H1 (cell line): ENCODE measurements around the gene ART4. TPM values are rescaled to one million over a fixed set of nuclear protein-coding genes. Genes with fewer than 3 reads are reported as not detected.

Source experiments
- CTCF ChIA-PET: fragments of 300-600 bp; sonication (Branson Sonifier 250); formaldehyde crosslinking; loops from one replicate; lab custom pipeline; 2021; ENCODE audit not compliant: partially characterized antibody; lab: Charles Lee
- POLR2A ChIA-PET: fragments of 300-600 bp; sonication (Branson Sonifier 250); formaldehyde crosslinking; loops from one replicate; lab custom pipeline; 2021; ENCODE audit warnings: inconsistent platforms; ENCODE audit not compliant: partially characterized antibody; lab: Charles Lee
- DNase-seq, 2 experiments: peaks; one replicate each; pipeline versions ENCODE4 v3.0.0 to v3.0.0-alpha.2; 2010 to 2022; ENCODE audit warnings: low spot score in 2 of 2, low read depth in 1 of 2, mixed read lengths in 1 of 2
- FAIRE-seq: peaks from 2 replicates; lab custom pipeline; 2011; peaks lifted over from hg19 to GRCh38; lab: Jason Lieb, UNC
- H2AFZ ChIP-seq: 2 replicates; pipeline ENCODE4 v1.8.1; 2012; ENCODE audit warnings: low read length, inconsistent platforms
- H2AK5ac ChIP-seq: 2 replicates; pipeline ENCODE4 v1.6.1; 2013; ENCODE audit warnings: low read depth, low read length
- H2BK120ac ChIP-seq: replicated peaks from 2 replicates; pipeline ENCODE3; 2013; ENCODE audit warnings: low read depth, low read length, inconsistent platforms
- H2BK12ac ChIP-seq: 2 replicates; pipeline ENCODE4 v1.6.1; 2013; ENCODE audit warnings: low read depth, low read length
- H2BK15ac ChIP-seq: 2 replicates; pipeline ENCODE4 v1.6.1; 2013; ENCODE audit warnings: low read length
- H2BK20ac ChIP-seq: 2 replicates; pipeline ENCODE4 v1.6.1; 2013; ENCODE audit warnings: low read length
- H2BK5ac ChIP-seq: 2 replicates; pipeline ENCODE4 v1.6.1; 2013; ENCODE audit warnings: low read depth, low read length
- H3K14ac ChIP-seq: 2 replicates; pipeline ENCODE4 v1.6.1; 2013; ENCODE audit warnings: inconsistent platforms; ENCODE audit not compliant: insufficient read length
- H3K18ac ChIP-seq: 2 replicates; pipeline ENCODE4 v1.6.1; 2013; ENCODE audit warnings: low read length; ENCODE audit errors: extremely low read depth
- H3K23ac ChIP-seq: 2 replicates; pipeline ENCODE4 v1.6.1; 2013; ENCODE audit warnings: inconsistent platforms; ENCODE audit not compliant: insufficient read length
- H3K23me2 ChIP-seq: 2 replicates; pipeline ENCODE4 v1.6.1; 2013; ENCODE audit warnings: low read depth, low read length
- H3K27ac ChIP-seq: 2 replicates; pipeline ENCODE4 v1.6.1; 2011; ENCODE audit warnings: low read depth, low read length, inconsistent platforms
- H3K27me3 ChIP-seq, 4 experiments: replicated peaks in 1 of 4; 1 replicate in 1 of 4; 2 replicates in 3 of 4; pipeline versions ENCODE4 v1.6.1 to v1.8.1; 2011 to 2013; ENCODE audit warnings: low read length in 3 of 4, mild to moderate bottlenecking in 3 of 4, inconsistent platforms in 2 of 4, mixed read lengths in 2 of 4, moderate library complexity in 1 of 4; ENCODE audit not compliant: control insufficient read depth in 3 of 4, insufficient read depth in 3 of 4; ENCODE audit errors: extremely low read depth in 1 of 4
- H3K36me3 ChIP-seq, 4 experiments: 2 replicates each; pipeline versions ENCODE4 v1.6.1 to v1.8.1; 2011 to 2013; ENCODE audit warnings: mild to moderate bottlenecking in 4 of 4, low read length in 3 of 4, moderate library complexity in 2 of 4, control low read depth in 1 of 4, inconsistent platforms in 1 of 4; ENCODE audit not compliant: insufficient read depth in 4 of 4, control insufficient read depth in 2 of 4
- H3K4ac ChIP-seq: replicated peaks from 2 replicates; pipeline ENCODE3; 2013; ENCODE audit warnings: low read length, low read depth, mixed read lengths, inconsistent platforms; ENCODE audit not compliant: insufficient read length
- H3K4me1 ChIP-seq, 4 experiments: replicated peaks in 1 of 4; 1 replicate in 1 of 4; 2 replicates in 3 of 4; pipeline versions ENCODE4 v1.6.1 to v1.8.1; 2011 to 2013; ENCODE audit warnings: low read length in 3 of 4, inconsistent platforms in 2 of 4, mixed read lengths in 1 of 4; ENCODE audit not compliant: insufficient read depth in 4 of 4, control insufficient read depth in 3 of 4
- H3K4me2 ChIP-seq, 2 experiments: 2 replicates each; pipeline versions ENCODE4 v1.6.1 to v1.8.1; 2011 to 2013; ENCODE audit warnings: low read depth in 2 of 2, low read length in 2 of 2, control low read depth in 1 of 2, inconsistent platforms in 1 of 2, mild to moderate bottlenecking in 1 of 2; ENCODE audit not compliant: insufficient read depth in 1 of 2
- H3K4me3 ChIP-seq, 4 experiments: fragments of 200-600, 300-600 bp in 1 of 4; sonication (generic), shearing (Covaris generic), sonication (Bioruptor Twin) in 1 of 4; 2 replicates each; pipeline versions ENCODE4 v1.5.1 to v1.8.1; 2011 to 2016; ENCODE audit warnings: low read length in 4 of 4, low read depth in 3 of 4, control low read depth in 2 of 4, inconsistent platforms in 2 of 4, mild to moderate bottlenecking in 2 of 4, mixed read lengths in 1 of 4, moderate library complexity in 1 of 4; ENCODE audit not compliant: insufficient read depth in 2 of 4; ENCODE audit errors: extremely low read depth in 1 of 4
- H3K56ac ChIP-seq: replicated peaks from 2 replicates; pipeline ENCODE3; 2013; ENCODE audit warnings: low read depth, mild to moderate bottlenecking, mixed read lengths, low read length, inconsistent platforms; ENCODE audit not compliant: insufficient read length
- H3K79me1 ChIP-seq: 2 replicates; pipeline ENCODE4 v1.6.1; 2013; ENCODE audit warnings: low read depth, low read length, control low read depth
- H3K79me2 ChIP-seq, 2 experiments: 2 replicates each; pipeline versions ENCODE4 v1.6.1 to v1.8.1; 2012 to 2013; ENCODE audit warnings: low read length in 2 of 2, mild to moderate bottlenecking in 2 of 2, inconsistent platforms in 1 of 2; ENCODE audit not compliant: insufficient read depth in 2 of 2, control insufficient read depth in 1 of 2
- H3K9ac ChIP-seq, 4 experiments: replicated peaks in 1 of 4; 1 replicate in 1 of 4; 2 replicates in 3 of 4; pipeline versions ENCODE4 v1.6.1 to v1.8.1; 2011 to 2013; ENCODE audit warnings: low read depth in 3 of 4, low read length in 3 of 4, control low read depth in 2 of 4, mild to moderate bottlenecking in 2 of 4, moderate library complexity in 2 of 4, inconsistent platforms in 1 of 4; ENCODE audit errors: extremely low read depth in 1 of 4
- H3K9me3 ChIP-seq, 2 experiments: 2 replicates each; pipeline versions ENCODE4 v1.6.1 to v1.8.1; 2012 to 2013; ENCODE audit warnings: mild to moderate bottlenecking in 2 of 2, moderate library complexity in 2 of 2, control low read depth in 1 of 2, inconsistent platforms in 1 of 2, low read depth in 1 of 2, low read length in 1 of 2, mixed read lengths in 1 of 2; ENCODE audit not compliant: insufficient read depth in 2 of 2
- H4K20me1 ChIP-seq, 2 experiments: replicated peaks in 1 of 2; 2 replicates each; pipeline versions ENCODE3 to v1.8.1; 2011 to 2013; ENCODE audit warnings: inconsistent platforms in 2 of 2, low read length in 2 of 2, mild to moderate bottlenecking in 1 of 2; ENCODE audit not compliant: insufficient read depth in 2 of 2, control insufficient read depth in 1 of 2
- H4K5ac ChIP-seq: 2 replicates; pipeline ENCODE4 v1.6.1; 2013; ENCODE audit warnings: low read length, low read depth, mixed read lengths, inconsistent platforms; ENCODE audit not compliant: insufficient read length
- H4K8ac ChIP-seq: 2 replicates; pipeline ENCODE4 v1.8.0; 2013; ENCODE audit warnings: mild to moderate bottlenecking, moderate library complexity, low read length, inconsistent platforms; ENCODE audit not compliant: insufficient read depth; ENCODE audit errors: extremely low read depth
- H4K91ac ChIP-seq: replicated peaks from 2 replicates; pipeline ENCODE3; 2013; ENCODE audit warnings: low read length, mixed read lengths, inconsistent platforms; ENCODE audit not compliant: insufficient read length
- BACH1 ChIP-seq: IDR thresholded peaks from 2 replicates; pipeline ENCODE4 v1.6.1; 2012; ENCODE audit warnings: low read length, improper control_type of control experiment
- CBX5 ChIP-seq: fragments of 300-800, 300-1000 bp; sonication (generic); IDR thresholded peaks from 2 replicates; pipeline ENCODE4 v1.7.1; 2016; ENCODE audit warnings: antibody characterized with exemption, low read length, low read depth
- CTBP2 ChIP-seq: IDR thresholded peaks from 2 replicates; pipeline ENCODE4 v1.7.0; 2011; ENCODE audit warnings: borderline replicate concordance, mild to moderate bottlenecking, moderate library complexity, mixed read lengths, low read length; ENCODE audit not compliant: insufficient read depth, insufficient read length
- HDAC2 ChIP-seq, 2 experiments: fragments of 300-600 bp in 1 of 2; sonication (generic) in 1 of 2; IDR thresholded peaks; 2 replicates each; pipeline ENCODE4 v1.6.1; 2011 to 2012; ENCODE audit warnings: low read depth in 2 of 2, low read length in 2 of 2, mild to moderate bottlenecking in 2 of 2, moderate library complexity in 2 of 2, borderline replicate concordance in 1 of 2, inconsistent platforms in 1 of 2
- JUN ChIP-seq: IDR thresholded peaks from 2 replicates; pipeline ENCODE4 v1.6.1; 2011; ENCODE audit warnings: low read depth, mild to moderate bottlenecking, improper control_type of control experiment, low read length
- MAFK ChIP-seq: IDR thresholded peaks from 2 replicates; pipeline ENCODE4 v1.6.1; 2012; ENCODE audit warnings: low read depth, mild to moderate bottlenecking, improper control_type of control experiment, low read length
- NRF1 ChIP-seq: IDR thresholded peaks from 2 replicates; pipeline ENCODE4 v1.6.1; 2011; ENCODE audit warnings: mild to moderate bottlenecking, low read depth, low read length, improper control_type of control experiment
- SIN3A ChIP-seq, 2 experiments: IDR thresholded peaks in 1 of 2; conservative IDR thresholded peaks in 1 of 2; 2 replicates each; pipeline ENCODE4 v1.6.1; 2011 to 2012; ENCODE audit warnings: low read length in 2 of 2, improper control_type of control experiment in 1 of 2, low read depth in 1 of 2, mild to moderate bottlenecking in 1 of 2
- SP1 ChIP-seq: IDR thresholded peaks from 2 replicates; pipeline ENCODE4 v1.6.1; 2011; ENCODE audit warnings: low read depth, low read length
- WGBS, 2 experiments: shearing (Covaris generic) in 1 of 2; methylation state at CpG; one replicate each; pipeline versions ENCODE4 v1.1.6 to v1.1.7; 2013 to 2015; ENCODE audit warnings: low lambda C conversion rate in 2 of 2, mixed read lengths in 2 of 2, inconsistent platforms in 1 of 2, low coverage in 1 of 2, missing lambda C conversion rate in 1 of 2; ENCODE audit not compliant: insufficient replicate concordance in 2 of 2, insufficient coverage in 1 of 2, insufficient read length in 1 of 2; ENCODE audit errors: extremely low coverage in 1 of 2, missing lambda C conversion rate in 1 of 2; 5-methylcytosine and 5-hydroxymethylcytosine counted together
- polyA plus RNA-seq, 7 experiments: library from polyadenylated mRNA; depleted of rRNA in 3 of 7; stranded (reverse) in 5 of 7; unstranded in 2 of 7; fragments of >200 nt in 5 of 7; fragments of 200-250 nt in 2 of 7; gene quantifications; 1 replicate in 5 of 7; 2 replicates in 1 of 7; 4 replicates in 1 of 7; pipeline versions ENCODE4 v1.2.1 to v1.2.3, GENCODE V29; 2011 to 2013; ENCODE audit warnings: missing spikeins in 2 of 7, mixed read lengths in 2 of 7
- total RNA-seq: library from RNA; stranded (reverse); fragmentation: NEBNext Ultra II Directional; extraction: Animal tissue kit (Norgen Biotek cat#: 25700); gene quantifications from 2 replicates; pipeline ENCODE4 v1.2.1, GENCODE V29; 2021
- TF ChIP-seq, protein P1 (sequence below): IDR thresholded peaks from 2 replicates; pipeline ENCODE4 v1.6.1; 2011; ENCODE audit warnings: low read depth, mild to moderate bottlenecking, low read length; ENCODE audit not compliant: insufficient read depth

Gene ART4
- total and polyA plus RNA-seq, 2 of the 8 experiments (the other 6 are each of a cell fraction or from before 2014, with no cell fraction given): not detected

DNA sequence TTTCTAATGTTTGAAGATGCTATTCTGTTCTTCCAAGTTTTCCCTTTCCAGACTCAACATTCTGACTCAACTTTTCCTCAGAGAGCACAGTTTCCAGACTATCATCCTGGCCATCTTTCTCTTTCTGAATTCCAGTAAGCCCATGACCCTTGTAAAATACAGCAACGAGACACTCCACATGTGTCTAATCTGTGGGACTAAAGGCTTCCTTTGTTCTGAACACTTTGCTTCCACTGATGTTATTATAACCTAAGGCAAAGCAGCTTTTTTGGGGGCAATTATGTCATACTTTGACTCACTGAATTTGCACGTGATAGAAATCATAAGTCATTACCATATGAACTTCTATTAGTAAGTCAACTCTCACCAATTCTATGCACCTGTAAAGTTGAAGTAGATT, 6.3 kb upstream of the ART4 start:
- Histone ChIP-seq H4K5ac (no peak overlapping the region), H3K23ac (no peak overlapping the region), H2BK20ac (no peak overlapping the region), H3K9me3 (no peaks in the 10 kb centered on the region), H3K4me1 (peaks cover 0 to 6% (median 0%) of the 10 kb centered on the region in 4 experiments; a peak in 2 of 7 replicates), H3K56ac (no peak overlapping the region), H2BK120ac (no peak overlapping the region), H2BK12ac (no peak overlapping the region), H3K79me1 (no peaks in the 10 kb centered on the region), H4K20me1 (no peaks in the 10 kb centered on the region), H2BK15ac (no peak overlapping the region), H3K36me3 (no peaks in the 10 kb centered on the region), H4K8ac (no peak overlapping the region), H3K9ac (no peak overlapping the region), H2AK5ac (no peak overlapping the region), H3K18ac (no peak overlapping the region), H3K79me2 (no peaks in the 10 kb centered on the region), H3K4ac (no peak overlapping the region), H3K4me2 (no peak overlapping the region), H3K14ac (no peak overlapping the region), H3K4me3 (no peak overlapping the region), H3K27me3 (no peaks in the 10 kb centered on the region), H2BK5ac (no peak overlapping the region), H3K27ac (no peak overlapping the region), H4K91ac (no peak overlapping the region), H3K23me2 (no peaks in the 10 kb centered on the region), H2AFZ (no peak overlapping the region)
- POLR2A ChIA-PET: interaction anchor here (0.6 kb wide), 1 partner anchor 843 kb away, joined by 3 read pairs; no protein-coding TSS in a partner anchor
- no peak for TF ChIP-seq CBX5
- TF ChIP-seq NRF1: no peak
- no peak for TF ChIP-seq SP1
- TF ChIP-seq, protein P1, sequence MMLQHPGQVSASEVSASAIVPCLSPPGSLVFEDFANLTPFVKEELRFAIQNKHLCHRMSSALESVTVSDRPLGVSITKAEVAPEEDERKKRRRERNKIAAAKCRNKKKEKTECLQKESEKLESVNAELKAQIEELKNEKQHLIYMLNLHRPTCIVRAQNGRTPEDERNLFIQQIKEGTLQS: no peak
- TF ChIP-seq SIN3A (conservative IDR thresholded peaks at IDR 0.05 in 1 of 2, IDR thresholded peaks at IDR 0.05 in 1 of 2; ENCODE audit: low read depth in 1 of 2, low read length in 2 of 2): no peak
- no peak for TF ChIP-seq CTBP2
- no peak for TF ChIP-seq MAFK
- no peak for TF ChIP-seq HDAC2 (IDR thresholded peaks at IDR 0.05; ENCODE audit: borderline replicate concordance in 1 of 2, low read depth in 2 of 2, low read length in 2 of 2)
- TF ChIP-seq JUN: no peak
- no peak for TF ChIP-seq BACH1
- CTCF ChIA-PET: interaction anchor here (0.6 to 6.7 kb wide), 5 partner anchors 42 to 225 kb away, joined by 3 to 116 read pairs (median 4); no protein-coding TSS in a partner anchor
- FAIRE-seq (no peak), DNase-seq (no peak)
- 87% methylated on average over 2 of the region's 2 CpGs; no CpG with 5 or more reads in 1 of the 2 experiments for WGBS, 2 experiments
